HEK293 (cell line): Measurements from ENCODE around the gene PHF20.
A peak's percentile ranks its signal among the peaks of the same experiment; 100 is the strongest.

Experiments used
- CTCF ChIA-PET: fragments of 350-600 bp; formaldehyde crosslinking; extraction: SDS; loops from one replicate; lab custom pipeline; 2021; ENCODE audit warnings: antibody characterized with exemption; lab: Yijun Ruan, JAX
- POLR2A ChIA-PET: fragments of 300-600 bp; formaldehyde crosslinking; extraction: SDS; loops from one replicate; lab custom pipeline; 2020; ENCODE audit warnings: antibody characterized with exemption, inconsistent platforms; lab: Yijun Ruan, JAX
- H3K27ac ChIP-seq: fragments of 200-500 bp; sonication (Bioruptor generic); 2 replicates; pipeline ENCODE4 v1.5.1; 2014; ENCODE audit warnings: low read depth, low read length, control low read depth, inconsistent platforms; ENCODE audit errors: extremely low read depth
- H3K36me3 ChIP-seq, 2 experiments: fragments of 200-500 bp in 1 of 2; sonication (Bioruptor generic) in 1 of 2; 1 replicate in 1 of 2; 2 replicates in 1 of 2; pipeline ENCODE4 v1.5.1; 2014 to 2017; ENCODE audit warnings: inconsistent platforms in 2 of 2, low read length in 2 of 2; ENCODE audit not compliant: control insufficient read depth in 2 of 2, insufficient read depth in 1 of 2
- H3K4me1 ChIP-seq: fragments of 200-500 bp; sonication (Bioruptor generic); 2 replicates; pipeline ENCODE4 v1.5.1; 2014; ENCODE audit warnings: mild to moderate bottlenecking, low read length, inconsistent platforms; ENCODE audit not compliant: control insufficient read depth, insufficient read depth
- H3K4me3 ChIP-seq: 2 replicates; pipeline ENCODE4 v1.5.1; 2011; ENCODE audit warnings: low read depth, mild to moderate bottlenecking, control low read depth, low read length, moderate library complexity
- H3K9me3 ChIP-seq: fragments of 200-500 bp; sonication (Bioruptor generic); 2 replicates; pipeline ENCODE4 v1.5.1; 2014; ENCODE audit warnings: low read depth, low read length, inconsistent platforms; ENCODE audit not compliant: control insufficient read depth, insufficient read depth
- ATF2 ChIP-seq: fragments of 450-650 bp; formaldehyde crosslinking; IDR thresholded peaks from 2 replicates; pipeline ENCODE4 v1.5.1; 2016; ENCODE audit warnings: missing biosample characterization, missing genetic modification characterization, low read depth
- GLI4 ChIP-seq: fragments of 450-650 bp; formaldehyde crosslinking; IDR thresholded peaks from 2 replicates; pipeline ENCODE4 v1.5.1; 2016; ENCODE audit warnings: missing biosample characterization, missing genetic modification characterization
- IKZF3 ChIP-seq: fragments of 450-650 bp; IDR thresholded peaks from 2 replicates; pipeline ENCODE4 v1.5.0; 2018; ENCODE audit warnings: missing biosample characterization, mild to moderate bottlenecking, missing genetic modification characterization, moderate library complexity
- INSM2 ChIP-seq: fragments of 450-650 bp; formaldehyde crosslinking; IDR thresholded peaks from 2 replicates; pipeline ENCODE4 v1.5.1; 2016; ENCODE audit warnings: missing biosample characterization, missing genetic modification characterization
- KLF16 ChIP-seq: fragments of 450-650 bp; formaldehyde crosslinking; IDR thresholded peaks from 2 replicates; pipeline ENCODE4 v1.5.1; 2017; ENCODE audit warnings: missing biosample characterization, missing genetic modification characterization
- KLF8 ChIP-seq: fragments of 450-650 bp; formaldehyde crosslinking; IDR thresholded peaks from 2 replicates; pipeline ENCODE4 v1.5.1; 2016; ENCODE audit warnings: missing biosample characterization, missing genetic modification characterization
- KLF9 ChIP-seq: fragments of 450-650 bp; formaldehyde crosslinking; IDR thresholded peaks from 2 replicates; pipeline ENCODE4 v1.5.1; 2016; ENCODE audit warnings: missing biosample characterization, missing genetic modification characterization, low read depth
- OSR2 ChIP-seq: fragments of 450-650 bp; formaldehyde crosslinking; IDR thresholded peaks from 2 replicates; pipeline ENCODE4 v1.5.1; 2016; ENCODE audit warnings: missing biosample characterization, missing genetic modification characterization
- PRDM1 ChIP-seq: fragments of 450-650 bp; formaldehyde crosslinking; IDR thresholded peaks from 2 replicates; pipeline ENCODE4; 2016; ENCODE audit warnings: missing biosample characterization, missing genetic modification characterization
- PRDM6 ChIP-seq: fragments of 450-650 bp; formaldehyde crosslinking; IDR thresholded peaks from 2 replicates; pipeline ENCODE4 v1.5.1; 2017; ENCODE audit warnings: missing biosample characterization, missing genetic modification characterization
- RBAK ChIP-seq: fragments of 450-650 bp; formaldehyde crosslinking; IDR thresholded peaks from 2 replicates; pipeline ENCODE4 v1.5.1; 2016; ENCODE audit warnings: missing biosample characterization, missing genetic modification characterization
- SCRT2 ChIP-seq: fragments of 450-650 bp; formaldehyde crosslinking; IDR thresholded peaks from 2 replicates; pipeline ENCODE4 v1.5.1; 2016; ENCODE audit warnings: missing biosample characterization, missing genetic modification characterization
- TCF7L2 ChIP-seq: IDR thresholded peaks from 2 replicates; pipeline ENCODE4 v1.6.1; 2011; ENCODE audit warnings: low read depth, mild to moderate bottlenecking, inconsistent platforms, low read length, moderate library complexity, borderline replicate concordance
- TRIM28 ChIP-seq: IDR thresholded peaks from 2 replicates; pipeline ENCODE4 v1.6.1; 2011; ENCODE audit warnings: low read length, control low read depth, borderline replicate concordance
- ZBTB20 ChIP-seq: fragments of 450-650 bp; formaldehyde crosslinking; IDR thresholded peaks from 2 replicates; pipeline ENCODE4 v1.5.1; 2016; ENCODE audit warnings: missing biosample characterization, missing genetic modification characterization
- ZBTB21 ChIP-seq: fragments of 450-650 bp; formaldehyde crosslinking; IDR thresholded peaks from 2 replicates; pipeline ENCODE4 v1.5.1; 2017; ENCODE audit warnings: missing biosample characterization, missing genetic modification characterization
- ZBTB7A ChIP-seq: fragments of 450-650 bp; formaldehyde crosslinking; IDR thresholded peaks from 2 replicates; pipeline ENCODE4 v1.5.1; 2016; ENCODE audit warnings: low read depth, missing biosample characterization, missing genetic modification characterization
- ZEB2 ChIP-seq: fragments of 450-650 bp; formaldehyde crosslinking; IDR thresholded peaks from 2 replicates; pipeline ENCODE4 v1.5.1; 2016; ENCODE audit warnings: missing biosample characterization, missing genetic modification characterization
- ZFP37 ChIP-seq: fragments of 450-650 bp; formaldehyde crosslinking; IDR thresholded peaks from 2 replicates; pipeline ENCODE4 v1.5.1; 2016; ENCODE audit warnings: missing biosample characterization, missing genetic modification characterization
- ZNF174 ChIP-seq: fragments of 450-650 bp; formaldehyde crosslinking; IDR thresholded peaks from 2 replicates; pipeline ENCODE4 v1.5.0; 2017; ENCODE audit warnings: missing biosample characterization, mild to moderate bottlenecking, missing genetic modification characterization
- ZNF239 ChIP-seq: fragments of 450-650 bp; formaldehyde crosslinking; IDR thresholded peaks from 2 replicates; pipeline ENCODE4 v1.5.1; 2016; ENCODE audit warnings: missing biosample characterization, missing genetic modification characterization
- ZNF24 ChIP-seq: fragments of 450-650 bp; formaldehyde crosslinking; IDR thresholded peaks from 2 replicates; pipeline ENCODE4 v1.5.1; 2016; ENCODE audit warnings: missing biosample characterization, missing genetic modification characterization
- ZNF26 ChIP-seq: fragments of 450-650 bp; formaldehyde crosslinking; IDR thresholded peaks from 2 replicates; pipeline ENCODE4 v1.5.1; 2016; ENCODE audit warnings: missing biosample characterization, missing genetic modification characterization
- ZNF341 ChIP-seq: fragments of 450-650 bp; formaldehyde crosslinking; IDR thresholded peaks from 2 replicates; pipeline ENCODE4; 2016; ENCODE audit warnings: low read depth, missing biosample characterization, missing genetic modification characterization
- ZNF354C ChIP-seq: fragments of 450-650 bp; formaldehyde crosslinking; IDR thresholded peaks from 2 replicates; pipeline ENCODE4 v1.5.1; 2016; ENCODE audit warnings: missing biosample characterization, missing genetic modification characterization, low read depth, borderline replicate concordance
- ZNF433 ChIP-seq: fragments of 450-650 bp; formaldehyde crosslinking; IDR thresholded peaks from 2 replicates; pipeline ENCODE4 v1.5.1; 2016; ENCODE audit warnings: missing biosample characterization, missing genetic modification characterization, low read depth
- ZNF510 ChIP-seq: fragments of 450-650 bp; formaldehyde crosslinking; IDR thresholded peaks from 2 replicates; pipeline ENCODE4 v1.5.1; 2018; ENCODE audit warnings: mild to moderate bottlenecking, missing genetic modification characterization, missing biosample characterization; ENCODE audit not compliant: insufficient replicate concordance
- ZNF555 ChIP-seq: fragments of 450-650 bp; formaldehyde crosslinking; conservative IDR thresholded peaks from 2 replicates; pipeline ENCODE4 v1.5.1; 2017; ENCODE audit warnings: missing biosample characterization, mild to moderate bottlenecking, missing genetic modification characterization, inconsistent platforms
- ZNF768 ChIP-seq: fragments of 450-650 bp; formaldehyde crosslinking; IDR thresholded peaks from 2 replicates; pipeline ENCODE4 v1.5.1; 2018; ENCODE audit warnings: missing biosample characterization, mild to moderate bottlenecking, missing genetic modification characterization
- ZSCAN18 ChIP-seq: fragments of 450-650 bp; formaldehyde crosslinking; IDR thresholded peaks from 2 replicates; pipeline ENCODE4 v1.5.1; 2016; ENCODE audit warnings: missing biosample characterization, missing genetic modification characterization
- ZXDB ChIP-seq: fragments of 450-650 bp; formaldehyde crosslinking; IDR thresholded peaks from 2 replicates; pipeline ENCODE4 v1.5.1; 2016; ENCODE audit warnings: missing biosample characterization, missing genetic modification characterization

The PHF20 gene

GRCh38 chr20:35771689-35772562, at the start of gene PHF20:
TSS of gene PHF20 (plus strand) at chr20:35772015. CDS start at chr20:35801523, 29,508 bp downstream.
- H3K36me3 ChIP-seq = peaks cover 0 to 8% of the 10 kb centered on the region in 2 experiments; a peak in 1 of 3 replicates
- H3K4me1 ChIP-seq = peaks cover 19% of the 10 kb centered on the region
- no peaks in the 10 kb centered on the region for H3K9me3 ChIP-seq
- peak within 1 kb of the TSS; percentile 83 for H3K4me3 ChIP-seq
- CTCF ChIA-PET = interaction anchor here (1.0 to 1.6 kb wide), 2 partner anchors 29 to 182 kb away, joined by 3 to 4 read pairs; partner anchors contain the start of gene SCAND1
- H3K27ac ChIP-seq = peak within 1 kb of the TSS; percentile 55
- POLR2A ChIA-PET = interaction anchor here (0.5 to 7.5 kb wide), 8 partner anchors 9 to 182 kb away, joined by 3 to 109 read pairs (median 4); partner anchors contain the start of genes RBM39 and SCAND1
- TF ChIP-seq ZBTB7A = no peak; the same call in 1 of the 2 replicates
- peak; percentile 58 for TF ChIP-seq INSM2 (tag by site-specific recombination)
- peak; percentile 99 for TF ChIP-seq KLF9
- TF ChIP-seq ZNF24 (tag by site-specific recombination) = peak; percentile 90
- no peak for TF ChIP-seq ZNF768
- TF ChIP-seq OSR2 (tag by site-specific recombination) = no peak
- no peak for TF ChIP-seq IKZF3
- no peak for TF ChIP-seq ZNF555
- no peak for TF ChIP-seq PRDM6 (tag by site-specific recombination)
- TF ChIP-seq ZNF433 = no peak
- peak; percentile 69; the same call in 1 of the 2 replicates for TF ChIP-seq ZEB2 (tag by site-specific recombination)
- TF ChIP-seq SCRT2 (tag by site-specific recombination) = no peak
- no peak for TF ChIP-seq GLI4 (tag by site-specific recombination)
- no peak for TF ChIP-seq ZNF510 (tag by site-specific recombination)
- no peak for TF ChIP-seq ZNF174 (tag by site-specific recombination)
- TF ChIP-seq KLF8 (tag by site-specific recombination) = peak; percentile 62
- TF ChIP-seq ATF2 (tag by site-specific recombination) = peak; percentile 96
- TF ChIP-seq PRDM1 (tag by site-specific recombination) = no peak
- peak; percentile 30; the same call in 1 of the 2 replicates for TF ChIP-seq ZBTB20 (tag by site-specific recombination)
- peak; percentile 96 for TF ChIP-seq ZBTB21
- TF ChIP-seq ZSCAN18 (tag by site-specific recombination) = no peak; the same call in 1 of the 2 replicates
- no peak for TF ChIP-seq TRIM28
- peak; percentile 96 for TF ChIP-seq ZXDB (tag by site-specific recombination)
- TF ChIP-seq ZNF341 (tag by site-specific recombination) = no peak
- no peak for TF ChIP-seq RBAK
- TF ChIP-seq ZNF26 (tag by site-specific recombination) = no peak
- no peak for TF ChIP-seq ZNF354C (tag by site-specific recombination)
- no peak for TF ChIP-seq ZFP37 (tag by site-specific recombination)
- no peak for TF ChIP-seq TCF7L2
- peak; percentile 88 for TF ChIP-seq KLF16 (tag by site-specific recombination)
- TF ChIP-seq ZNF239 (tag by site-specific recombination) = no peak
